ENCODE results near the gene C2CD2. TPM values are rescaled to one million over a fixed set of nuclear protein-coding genes. Genes with fewer than 3 reads are reported as not detected.

Gene C2CD2
- total RNA-seq, result 30.9 TPM

DNA sequence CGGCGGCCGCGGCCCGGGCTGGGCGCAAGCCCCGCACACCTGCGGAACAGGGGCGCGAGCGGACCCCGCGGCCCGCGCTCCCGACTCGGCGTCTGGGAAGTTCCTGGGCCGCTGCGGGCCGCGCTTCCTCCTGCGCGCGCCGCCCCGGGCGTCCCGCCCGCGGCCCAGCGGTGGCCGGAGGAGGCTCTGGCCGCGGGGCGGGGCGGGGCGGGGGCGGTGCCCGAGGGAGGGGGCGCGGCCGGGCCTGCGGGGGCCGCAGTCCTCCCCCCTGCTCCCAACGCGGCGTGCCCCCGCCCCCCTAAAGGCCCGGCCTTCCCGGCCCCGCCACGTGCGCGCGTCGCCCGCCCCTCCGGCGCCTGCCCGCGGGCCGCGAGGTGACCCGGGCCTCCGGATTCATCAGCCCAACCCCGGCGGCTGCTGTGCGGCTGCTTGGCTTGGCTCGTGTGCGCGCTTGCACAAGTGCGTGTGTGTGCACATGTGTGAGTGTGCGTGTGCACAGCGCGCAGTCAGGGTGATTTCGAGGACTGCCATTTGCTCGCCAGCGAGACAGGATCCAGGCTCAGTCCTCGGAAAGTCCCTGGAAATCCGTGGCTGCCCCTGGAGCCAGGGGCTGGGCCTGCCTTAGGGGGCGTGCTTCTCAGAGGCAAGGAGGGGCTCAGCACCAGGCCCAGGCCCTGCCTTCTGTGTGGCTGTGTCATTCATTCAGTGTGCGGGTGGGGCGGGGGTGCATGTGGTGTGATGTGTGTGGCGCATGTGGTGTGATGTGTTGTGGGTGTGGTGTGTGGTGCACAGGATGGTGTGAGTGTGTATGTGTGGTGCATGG, at the start of gene C2CD2:
Gene C2CD2, minus strand, starts transcription at position 188 of the 823 bp plus-strand sequence. CDS start 370 bp downstream, outside the sequence.

DNA sequence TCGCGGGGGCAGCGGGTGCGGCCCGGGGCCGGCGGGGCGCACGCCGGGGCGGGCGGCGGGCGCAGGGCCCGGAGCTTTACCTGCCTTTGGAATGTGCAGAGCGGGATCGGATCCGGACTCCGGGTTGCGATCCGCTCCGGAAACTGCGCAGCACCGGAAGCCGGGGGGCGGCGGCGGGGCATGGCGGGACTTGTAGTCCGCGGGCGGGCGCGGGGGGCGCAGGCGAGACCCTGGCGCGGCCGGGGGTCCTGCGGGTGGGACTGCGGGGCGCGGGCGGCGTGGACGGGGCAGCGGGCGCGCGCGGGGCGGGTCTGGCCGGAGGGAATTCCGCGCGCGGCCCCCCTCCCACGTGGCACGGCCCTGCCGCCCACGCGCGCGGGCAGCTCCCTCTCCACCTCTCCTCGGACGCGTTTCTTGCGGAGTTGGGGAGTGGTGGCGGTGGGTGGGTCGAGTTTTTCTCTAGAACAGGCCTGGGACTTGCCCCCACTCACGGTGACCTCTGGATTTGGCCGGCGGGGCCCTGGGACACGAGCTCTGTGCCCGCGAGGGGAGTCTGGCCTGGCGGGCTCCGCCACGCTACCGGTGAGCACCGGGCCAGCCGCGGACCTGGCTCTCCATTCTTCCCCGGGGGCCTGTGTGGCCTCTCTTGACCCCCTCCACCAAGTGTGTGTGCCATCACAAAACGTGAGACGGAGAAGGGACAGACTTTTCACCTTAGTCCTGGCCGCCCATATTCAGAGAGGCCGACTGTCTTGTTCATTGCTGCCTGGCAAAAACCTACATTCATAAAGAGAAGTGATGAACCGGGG, 74.4 kb downstream of the C2CD2 start, which contains the start of gene PRDM15:
Gene PRDM15, minus strand, starts transcription at position 155 of the 809 bp plus-strand sequence. CDS start 18,981 bp downstream, outside the sequence.

Small RNA genes within 50 kb of the gene (small RNA-seq; reads per million reads assigned to genes)
- gene RF00334, result not detected

Other genes starting within 250 kb of the C2CD2 start
- not detected for gene RIPK4, start 187.0 kb downstream of the C2CD2 start, total RNA-seq
- 7.2 TPM for gene PRDM15, start 74.7 kb downstream of the C2CD2 start, total RNA-seq
- 16.8 TPM for gene ZBTB21, start 56.3 kb upstream of the C2CD2 start, total RNA-seq
- gene UMODL1, start 117.3 kb upstream of the C2CD2 start, total RNA-seq, result not detected